ENCODE results near the gene NPHP1. TPM values are rescaled to one million over a fixed set of nuclear protein-coding genes. Genes with fewer than 3 reads are reported as not detected.

NPHP1 gene
- total and polyA plus RNA-seq, 2 of the 4 experiments (the other 2 are of a cell fraction), result 1.8 to 2.5 TPM

GRCh38 chr2:110149330-110150220 lies 55.2 kb downstream of the NPHP1 start:
- no peaks in the 10 kb centered on the region for H3K36me3 ChIP-seq (ENCODE audit: control insufficient read depth, insufficient read depth, low read length)
- H3K4me2 ChIP-seq (ENCODE audit: low read depth, low read length), result peak overlapping the region; percentile 76
- peak overlapping the region; percentile 92 for H3K18ac ChIP-seq (ENCODE audit: low read depth, low read length)
- peak overlapping the region; percentile 74 for H2BK5ac ChIP-seq (ENCODE audit: low read depth, low read length, poor library complexity, severe bottlenecking)
- DNase-seq, result peak; percentile 94
- peak overlapping the region; percentile 88 for H2BK20ac ChIP-seq (ENCODE audit: low read depth, low read length)
- BruUV-seq (replicated peaks), result no TSS peak
- peak overlapping the region; percentile 89 for H3K23ac ChIP-seq (ENCODE audit: low read depth, low read length)
- peak overlapping the region; percentile 88 for H3K4ac ChIP-seq (ENCODE audit: low read depth, low read length)
- H2AK9ac ChIP-seq (replicated peaks; ENCODE audit: low read depth, low read length, poor library complexity), result no peak overlapping the region
- no peak overlapping the region for H3K4me3 ChIP-seq (ENCODE audit: insufficient read depth, low read depth, low read length)
- H3K9me1 ChIP-seq (ENCODE audit: insufficient read depth, low read length), result peaks cover 3% of the 10 kb centered on the region
- H3K27me3 ChIP-seq (ENCODE audit: control insufficient read depth, insufficient read depth, low read length), result no peaks in the 10 kb centered on the region
- intact Hi-C loops (cut with micrococcal nuclease) (loop anchor here (5.0 kb wide), 1 partner anchor 32 kb away; the partner anchor contains the start of gene MALL), dilution Hi-C loops (cut with HindIII; ENCODE audit: low sequenced_read_pairs, unreplicated experiment) (no loop called here), in situ Hi-C loops (cut with MboI; ENCODE audit: low sequenced_read_pairs) (no loop called here)
- no peaks in the 10 kb centered on the region; the same call in 1 of the 2 replicates for H3K9me3 ChIP-seq (ENCODE audit: control insufficient read depth, insufficient read depth, low read length)
- H4K8ac ChIP-seq (ENCODE audit: low read depth in 2 of 2, low read length in 2 of 2), result peak overlapping the region; percentile 23 to 79; a peak in 2 of 4 replicates
- ATAC-seq (ENCODE audit: low read depth), result peak; percentile 86
- H2BK120ac ChIP-seq (ENCODE audit: low read depth, low read length), result peak overlapping the region; percentile 91
- peak overlapping the region; percentile 97 for H3K14ac ChIP-seq (replicated peaks; ENCODE audit: low read depth, low read length)
- H4K5ac ChIP-seq (ENCODE audit: low read depth, low read length), result peak overlapping the region; percentile 83
- no peaks in the 10 kb centered on the region for H4K20me1 ChIP-seq (ENCODE audit: insufficient read depth, low read length)
- ChIA-PET POLR2A (ENCODE audit: unreplicated experiment) (no interaction called here), CTCF (no interaction called here)
- no peak overlapping the region for H3K56ac ChIP-seq (ENCODE audit: extremely low read depth, insufficient read depth, low read length)
- H3K79me1 ChIP-seq (ENCODE audit: low read depth in 1 of 2, low read length in 2 of 2), result no peaks in the 10 kb centered on the region
- H3K27ac ChIP-seq (ENCODE audit: insufficient read depth, low read length), result peak overlapping the region; percentile 58
- WGBS, 2 experiments (ENCODE audit: extremely low coverage in 2 of 2, insufficient read length in 1 of 2), result no CpG with 5 or more reads among the region's 6 CpGs
- peak overlapping the region; percentile 82 for H2BK15ac ChIP-seq (ENCODE audit: low read depth, low read length)
- H3K4me1 ChIP-seq (ENCODE audit: control insufficient read depth, insufficient read depth, low read length), result peaks cover 3% of the 10 kb centered on the region
- no peak overlapping the region for H3K9ac ChIP-seq (ENCODE audit: low read depth, low read length)
- H2AK5ac ChIP-seq (ENCODE audit: low read depth, low read length), result peak overlapping the region; percentile 96
- H2AFZ ChIP-seq (replicated peaks; ENCODE audit: low read length, poor library complexity), result peak overlapping the region; percentile 82
- H4K91ac ChIP-seq (ENCODE audit: insufficient read depth, low read depth, low read length), result peak overlapping the region; percentile 60
- TF ChIP-seq NFE2L2 (IDR thresholded peaks at IDR 0.05; ENCODE audit: low read depth, low read length), result peak; percentile 39; the same call in 1 of the 2 replicates
- TF ChIP-seq CEBPB (IDR thresholded peaks at IDR 0.05; ENCODE audit: low read depth, low read length), result no peak
- no peak for TF ChIP-seq ELK1 (IDR thresholded peaks at IDR 0.05; ENCODE audit: borderline replicate concordance, low read depth, low read length)
- no peak for TF ChIP-seq RFX5 (IDR thresholded peaks at IDR 0.05; ENCODE audit: low read depth, low read length)
- no peak for TF ChIP-seq POLR2A (IDR thresholded peaks at IDR 0.05; ENCODE audit: low read depth, low read length)
- TF ChIP-seq MAFK (IDR thresholded peaks at IDR 0.05; ENCODE audit: low read depth, low read length), result peak; percentile 96
- no peak for TF ChIP-seq SMC3 (IDR thresholded peaks at IDR 0.05; ENCODE audit: low read depth, low read length)
- TF ChIP-seq BHLHE40 (IDR thresholded peaks at IDR 0.05; ENCODE audit: low read depth, low read length), result 0 out of 2 replicates have a peak, but pooled peaks have one; percentile 2
- TF ChIP-seq, protein P1, sequence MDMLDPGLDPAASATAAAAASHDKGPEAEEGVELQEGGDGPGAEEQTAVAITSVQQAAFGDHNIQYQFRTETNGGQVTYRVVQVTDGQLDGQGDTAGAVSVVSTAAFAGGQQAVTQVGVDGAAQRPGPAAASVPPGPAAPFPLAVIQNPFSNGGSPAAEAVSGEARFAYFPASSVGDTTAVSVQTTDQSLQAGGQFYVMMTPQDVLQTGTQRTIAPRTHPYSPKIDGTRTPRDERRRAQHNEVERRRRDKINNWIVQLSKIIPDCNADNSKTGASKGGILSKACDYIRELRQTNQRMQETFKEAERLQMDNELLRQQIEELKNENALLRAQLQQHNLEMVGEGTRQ (IDR thresholded peaks at IDR 0.05; ENCODE audit: low read depth, low read length), result no peak
- TF ChIP-seq RCOR1 (IDR thresholded peaks at IDR 0.05; ENCODE audit: insufficient replicate concordance, low read length), result no peak
- no peak for TF ChIP-seq CTCF (conservative IDR thresholded peaks at IDR 0.05; ENCODE audit: low read depth, low read length)
- TF ChIP-seq MXI1 (IDR thresholded peaks at IDR 0.05; ENCODE audit: borderline replicate concordance, low read depth, low read length), result no peak
- no peak for TF ChIP-seq CHD1 (IDR thresholded peaks at IDR 0.05; ENCODE audit: low read depth, low read length)
- no peak for TF ChIP-seq RAD21 (IDR thresholded peaks at IDR 0.05; ENCODE audit: low read length)
